NCI-H2227 (cell line): ENCODE results near the gene SIGLEC9.

ENCODE experiments used
- DNase-seq: peaks from one replicate; lab custom pipeline; 2025; ENCODE audit not compliant: unreplicated experiment; lab: John Stamatoyannopoulos, UW

Gene SIGLEC9

GRCh38 chr19:51173681-51174080 lies 49.0 kb downstream of the SIGLEC9 start:
- DNase-seq, result no peak

GRCh38 chr19:51179256-51179655 lies 54.5 kb downstream of the SIGLEC9 start:
- DNase-seq, result no peak
